Measurements from ENCODE around the gene PDLIM3.

The PDLIM3 gene

DNA sequence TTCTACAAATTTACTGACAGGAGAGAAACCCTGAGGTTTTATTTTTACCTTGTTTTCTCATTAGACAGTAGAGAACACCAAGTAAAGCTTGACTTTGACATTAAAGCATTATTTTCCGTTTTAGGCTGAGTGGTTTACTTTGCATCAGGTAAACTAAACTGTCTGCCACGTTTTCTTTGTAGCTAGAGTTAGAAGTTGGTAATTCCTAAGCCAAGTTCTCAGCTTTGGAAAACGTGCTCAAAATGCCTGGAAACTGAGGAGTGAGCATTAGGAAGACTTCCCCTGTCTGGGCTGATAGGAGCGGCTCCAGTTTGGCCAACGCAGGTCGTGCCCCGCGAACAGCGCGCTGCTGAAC, 819 bp downstream of the PDLIM3 start:
- no peak for TF ChIP-seq FOXP2 (optimal IDR thresholded peaks at IDR 0.05; ENCODE audit: borderline replicate concordance, extremely low read depth, extremely low read length, insufficient read depth)
- TF ChIP-seq TAF1 (IDR thresholded peaks at IDR 0.05; ENCODE audit: borderline replicate concordance, insufficient read depth, low read length) = no peak
- TF ChIP-seq, protein P1, sequence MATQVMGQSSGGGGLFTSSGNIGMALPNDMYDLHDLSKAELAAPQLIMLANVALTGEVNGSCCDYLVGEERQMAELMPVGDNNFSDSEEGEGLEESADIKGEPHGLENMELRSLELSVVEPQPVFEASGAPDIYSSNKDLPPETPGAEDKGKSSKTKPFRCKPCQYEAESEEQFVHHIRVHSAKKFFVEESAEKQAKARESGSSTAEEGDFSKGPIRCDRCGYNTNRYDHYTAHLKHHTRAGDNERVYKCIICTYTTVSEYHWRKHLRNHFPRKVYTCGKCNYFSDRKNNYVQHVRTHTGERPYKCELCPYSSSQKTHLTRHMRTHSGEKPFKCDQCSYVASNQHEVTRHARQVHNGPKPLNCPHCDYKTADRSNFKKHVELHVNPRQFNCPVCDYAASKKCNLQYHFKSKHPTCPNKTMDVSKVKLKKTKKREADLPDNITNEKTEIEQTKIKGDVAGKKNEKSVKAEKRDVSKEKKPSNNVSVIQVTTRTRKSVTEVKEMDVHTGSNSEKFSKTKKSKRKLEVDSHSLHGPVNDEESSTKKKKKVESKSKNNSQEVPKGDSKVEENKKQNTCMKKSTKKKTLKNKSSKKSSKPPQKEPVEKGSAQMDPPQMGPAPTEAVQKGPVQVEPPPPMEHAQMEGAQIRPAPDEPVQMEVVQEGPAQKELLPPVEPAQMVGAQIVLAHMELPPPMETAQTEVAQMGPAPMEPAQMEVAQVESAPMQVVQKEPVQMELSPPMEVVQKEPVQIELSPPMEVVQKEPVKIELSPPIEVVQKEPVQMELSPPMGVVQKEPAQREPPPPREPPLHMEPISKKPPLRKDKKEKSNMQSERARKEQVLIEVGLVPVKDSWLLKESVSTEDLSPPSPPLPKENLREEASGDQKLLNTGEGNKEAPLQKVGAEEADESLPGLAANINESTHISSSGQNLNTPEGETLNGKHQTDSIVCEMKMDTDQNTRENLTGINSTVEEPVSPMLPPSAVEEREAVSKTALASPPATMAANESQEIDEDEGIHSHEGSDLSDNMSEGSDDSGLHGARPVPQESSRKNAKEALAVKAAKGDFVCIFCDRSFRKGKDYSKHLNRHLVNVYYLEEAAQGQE (IDR thresholded peaks at IDR 0.05; ENCODE audit: insufficient read depth in 1 of 2, low read depth in 2 of 2, low read length in 2 of 2) = no peak
- no peak for TF ChIP-seq SIN3A (IDR thresholded peaks at IDR 0.05; ENCODE audit: borderline replicate concordance, insufficient read depth, low read length)
- TF ChIP-seq POLR2AphosphoS5 (IDR thresholded peaks at IDR 0.05; ENCODE audit: low read depth, low read length) = no peak

DNA sequence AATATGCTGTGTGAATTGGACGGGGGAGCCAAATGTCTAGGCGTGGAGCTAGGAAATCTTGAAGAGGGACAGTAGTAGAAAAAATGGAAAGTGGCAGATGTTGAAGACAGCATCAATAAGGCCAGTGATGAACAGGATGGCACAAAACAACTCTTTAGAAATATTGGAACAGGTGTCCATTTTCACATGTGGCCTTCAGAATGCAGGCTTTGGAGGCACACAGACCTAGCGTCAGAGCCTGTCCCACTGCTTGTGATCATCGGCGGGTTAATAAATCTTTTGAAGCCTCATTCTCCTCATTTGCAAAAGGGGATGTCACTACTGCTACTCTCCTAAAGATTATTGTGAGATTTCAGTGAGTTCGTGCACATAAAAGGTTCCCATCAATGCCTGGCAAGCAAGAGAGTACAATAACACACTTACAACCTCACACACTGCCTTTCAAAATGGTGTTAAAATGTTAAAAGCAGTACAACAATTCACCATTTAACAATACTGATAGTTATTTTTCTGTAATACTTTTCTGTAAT, 2.4 kb downstream of the PDLIM3 start:
- no peak for TF ChIP-seq FOXP2 (optimal IDR thresholded peaks at IDR 0.05; ENCODE audit: borderline replicate concordance, extremely low read depth, extremely low read length, insufficient read depth)
- no peak for TF ChIP-seq TAF1 (IDR thresholded peaks at IDR 0.05; ENCODE audit: borderline replicate concordance, insufficient read depth, low read length)
- TF ChIP-seq, protein P1 (IDR thresholded peaks at IDR 0.05; ENCODE audit: insufficient read depth in 1 of 2, low read depth in 2 of 2, low read length in 2 of 2) = no peak
- no peak for TF ChIP-seq SIN3A (IDR thresholded peaks at IDR 0.05; ENCODE audit: borderline replicate concordance, insufficient read depth, low read length)

DNA sequence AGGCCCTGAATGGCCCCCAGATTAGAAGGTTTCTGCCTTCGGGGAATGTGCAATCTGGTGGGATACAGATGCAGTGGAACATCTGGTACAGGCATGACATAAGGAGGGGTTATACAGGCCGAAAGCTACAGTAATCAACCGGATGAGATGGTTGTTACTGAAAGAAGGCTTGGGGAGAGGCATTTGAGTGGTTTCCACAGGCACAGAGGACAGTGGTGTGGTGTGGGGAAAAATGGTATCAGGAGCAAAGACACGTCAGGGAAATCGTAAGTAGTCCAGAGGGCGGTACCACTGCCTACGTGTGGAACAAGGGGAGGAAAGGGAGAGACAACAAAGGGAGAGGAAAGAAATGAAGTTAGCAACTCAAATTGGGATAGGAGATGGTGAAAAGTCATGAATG, 3.0 kb downstream of the PDLIM3 start:
- no peak for TF ChIP-seq SIN3A (IDR thresholded peaks at IDR 0.05; ENCODE audit: borderline replicate concordance, insufficient read depth, low read length)
- no peak for TF ChIP-seq POLR2AphosphoS5 (IDR thresholded peaks at IDR 0.05; ENCODE audit: low read depth, low read length)
- TF ChIP-seq, protein P1 (IDR thresholded peaks at IDR 0.05; ENCODE audit: insufficient read depth in 1 of 2, low read depth in 2 of 2, low read length in 2 of 2) = no peak
- TF ChIP-seq TAF1 (IDR thresholded peaks at IDR 0.05; ENCODE audit: borderline replicate concordance, insufficient read depth, low read length) = no peak
- TF ChIP-seq FOXP2 (optimal IDR thresholded peaks at IDR 0.05; ENCODE audit: borderline replicate concordance, extremely low read depth, extremely low read length, insufficient read depth) = no peak

DNA sequence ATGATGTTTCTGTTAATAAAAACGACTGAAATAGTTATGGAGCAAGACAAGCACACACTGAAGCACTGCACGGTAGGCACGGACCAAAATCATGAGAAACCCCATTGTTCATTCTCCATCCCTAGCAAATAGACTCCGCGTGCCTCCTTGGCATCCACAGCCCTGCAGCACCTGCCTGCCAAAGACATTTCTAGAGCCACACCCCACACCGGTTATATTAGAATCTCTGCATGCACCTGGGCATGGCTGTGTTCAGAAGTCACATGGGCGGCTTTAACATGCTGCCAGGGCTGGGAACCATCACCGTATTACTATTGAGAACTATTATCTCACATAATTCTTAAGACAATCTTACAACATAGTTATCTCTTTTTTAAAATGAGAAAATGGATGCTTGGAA, 5.9 kb downstream of the PDLIM3 start:
- TF ChIP-seq POLR2AphosphoS5 (IDR thresholded peaks at IDR 0.05; ENCODE audit: low read depth, low read length) = no peak
- TF ChIP-seq TAF1 (IDR thresholded peaks at IDR 0.05; ENCODE audit: borderline replicate concordance, insufficient read depth, low read length) = no peak
- TF ChIP-seq SIN3A (IDR thresholded peaks at IDR 0.05; ENCODE audit: borderline replicate concordance, insufficient read depth, low read length) = no peak
- TF ChIP-seq FOXP2 (optimal IDR thresholded peaks at IDR 0.05; ENCODE audit: borderline replicate concordance, extremely low read depth, extremely low read length, insufficient read depth) = no peak
- TF ChIP-seq, protein P1 (IDR thresholded peaks at IDR 0.05; ENCODE audit: insufficient read depth in 1 of 2, low read depth in 2 of 2, low read length in 2 of 2) = no peak
